OCI-LY7 (cell line): ENCODE results near the gene TARDBP. TPM values are rescaled to one million over a fixed set of nuclear protein-coding genes. Genes with fewer than 3 reads are reported as not detected.

Experiments
- BruUV-seq: library from RNA; stranded (reverse); fragments of 400-500 nt; replicated peaks from 2 replicates; lab custom pipeline; 2021; lab: Mats Ljungman, UMichigan
- CTCF ChIA-PET: fragments of 300-600 bp; sonication (Branson Sonifier 250); formaldehyde crosslinking; loops from one replicate; lab custom pipeline; 2022; ENCODE audit warnings: antibody characterized with exemption; ENCODE audit not compliant: unreplicated experiment; lab: Charles Lee
- POLR2A ChIA-PET: fragments of 300-600 bp; sonication (Branson Sonifier 250); formaldehyde crosslinking; loops from one replicate; lab custom pipeline; 2022; ENCODE audit warnings: antibody characterized with exemption; lab: Charles Lee
- DNase-seq: peaks from one replicate; pipeline ENCODE4 v3.0.0-alpha.2; 2015; ENCODE audit warnings: low spot score
- H2AFZ ChIP-seq: fragments of 200-600 bp; sonication (generic), shearing (Covaris generic); 2 replicates; pipeline ENCODE4 v1.6.1; 2014; ENCODE audit warnings: mild to moderate bottlenecking, antibody characterized with exemption, low read length, moderate library complexity
- H3K27ac ChIP-seq: fragments of 200-600 bp; sonication (generic); 2 replicates; pipeline ENCODE4 v1.5.1; 2014; ENCODE audit warnings: mixed run types, low read depth, mild to moderate bottlenecking, moderate library complexity, low read length, inconsistent platforms; ENCODE audit not compliant: poor library complexity, severe bottlenecking
- H3K36me3 ChIP-seq: fragments of 200-600 bp; sonication (generic); 2 replicates; pipeline ENCODE4 v1.6.1; 2014; ENCODE audit warnings: mild to moderate bottlenecking, antibody characterized with exemption, low read length, moderate library complexity, mixed read lengths; ENCODE audit not compliant: insufficient read depth
- H3K4me1 ChIP-seq: fragments of 200-600 bp; sonication (generic); 2 replicates; pipeline ENCODE4 v1.5.1; 2014; ENCODE audit warnings: mild to moderate bottlenecking, low read length; ENCODE audit not compliant: insufficient read depth, poor library complexity, severe bottlenecking
- H3K4me2 ChIP-seq: fragments of 200-600 bp; sonication (generic); 2 replicates; pipeline ENCODE4 v1.6.1; 2014; ENCODE audit warnings: mild to moderate bottlenecking, low read length
- H3K4me3 ChIP-seq: fragments of 200-600 bp; sonication (generic); 2 replicates; pipeline ENCODE4 v1.5.1; 2014; ENCODE audit warnings: mild to moderate bottlenecking, low read depth, low read length; ENCODE audit not compliant: poor library complexity, severe bottlenecking
- H3K79me2 ChIP-seq: fragments of 200-600 bp; sonication (generic); 2 replicates; pipeline ENCODE4 v1.6.1; 2016; ENCODE audit warnings: low read depth, mild to moderate bottlenecking, low read length, moderate library complexity, mixed read lengths; ENCODE audit not compliant: insufficient read depth
- H3K9me2 ChIP-seq: fragments of 200-600 bp; sonication (generic); 2 replicates; pipeline ENCODE4 v1.6.1; 2016; ENCODE audit warnings: mild to moderate bottlenecking, low read length, mixed read lengths; ENCODE audit not compliant: insufficient read depth
- H3K9me3 ChIP-seq: fragments of 200-600 bp; sonication (generic); 2 replicates; pipeline ENCODE4 v1.6.1; 2014; ENCODE audit warnings: mild to moderate bottlenecking, mixed run types, low read length, mixed read lengths
- H4K20me1 ChIP-seq: fragments of 200-600 bp; sonication (generic); 2 replicates; pipeline ENCODE4 v1.6.1; 2014; ENCODE audit warnings: mild to moderate bottlenecking, antibody characterized with exemption, low read length, moderate library complexity, mixed read lengths; ENCODE audit not compliant: insufficient read depth
- CTCF ChIP-seq: fragments of 200-600 bp; sonication (generic); conservative IDR thresholded peaks from 2 replicates; pipeline ENCODE4 v1.5.1; 2014; ENCODE audit warnings: mild to moderate bottlenecking, antibody characterized with exemption, low read length, moderate library complexity, mixed read lengths
- EZH2phosphoT487 ChIP-seq: fragments of 200-600 bp; sonication (generic); IDR thresholded peaks from 2 replicates; pipeline ENCODE4 v1.6.1; 2018; ENCODE audit warnings: low read depth, borderline replicate concordance, mild to moderate bottlenecking, mixed run types, antibody characterized with exemption, low read length, moderate library complexity, mixed read lengths
- intact Hi-C: fragments of 100-400 bp; cut with micrococcal nuclease; formaldehyde crosslinking; loops from one replicate; pipeline ENCODE4 v1.10.0; 2022; ENCODE audit not compliant: unreplicated experiment
- total RNA-seq, 2 experiments: library from RNA; depleted of rRNA in 1 of 2; stranded (reverse); fragments of >200 nt in 1 of 2; shearing (Covaris generic) in 1 of 2; gene quantifications; 2 replicates each; pipeline ENCODE4 v1.2.3, GENCODE V29; 2014 to 2022

Gene TARDBP
- total RNA-seq, 2 experiments from 2014 or later, result 145 to 277 TPM

GRCh38 chr1:10969971-10970332 lies 42.5 kb upstream of the TARDBP start:
- CTCF ChIA-PET, result no interaction called here
- no TSS peak for BruUV-seq
- Histone ChIP-seq H2AFZ (no peak overlapping the region), H3K9me3 (no peaks in the 10 kb centered on the region), H3K4me2 (no peak overlapping the region), H3K79me2 (no peaks in the 10 kb centered on the region), H3K4me3 (no peak overlapping the region), H3K9me2 (no peaks in the 10 kb centered on the region), H4K20me1 (no peaks in the 10 kb centered on the region), H3K36me3 (no peaks in the 10 kb centered on the region), H3K4me1 (peaks cover 37% of the 10 kb centered on the region), H3K27ac (no peak overlapping the region)
- TF ChIP-seq EZH2phosphoT487, result no peak
- TF ChIP-seq CTCF, result no peak
- DNase-seq, result no peak
- intact Hi-C loops, result no loop called here
- POLR2A ChIA-PET, result no interaction called here

GRCh38 chr1:10973552-10973951 lies 38.9 kb upstream of the TARDBP start:
- ChIA-PET POLR2A (interaction anchor here (0.7 kb wide), 1 partner anchor 34 kb away, joined by 3 read pairs; no protein-coding TSS in a partner anchor), CTCF (no interaction called here)
- DNase-seq, result no peak
- H3K36me3 ChIP-seq, result no peaks in the 10 kb centered on the region
- peaks cover 11% of the 10 kb centered on the region for H3K4me1 ChIP-seq
- no peak overlapping the region for H2AFZ ChIP-seq
- intact Hi-C loops, result no loop called here
- no peaks in the 10 kb centered on the region for H3K9me2 ChIP-seq
- BruUV-seq, result no TSS peak
- no peak overlapping the region for H3K4me2 ChIP-seq
- H3K9me3 ChIP-seq, result no peaks in the 10 kb centered on the region
- no peak overlapping the region for H3K27ac ChIP-seq
- no peak overlapping the region for H3K4me3 ChIP-seq
- no peaks in the 10 kb centered on the region for H4K20me1 ChIP-seq
- TF ChIP-seq EZH2phosphoT487 (no peak), CTCF (no peak)
- H3K79me2 ChIP-seq, result no peaks in the 10 kb centered on the region

GRCh38 chr1:10973956-10974881 lies 38.2 kb upstream of the TARDBP start:
- no TSS peak for BruUV-seq
- intact Hi-C loops, result no loop called here
- Histone ChIP-seq H2AFZ (no peak overlapping the region), H3K9me3 (no peaks in the 10 kb centered on the region), H3K4me3 (no peak overlapping the region), H3K9me2 (no peaks in the 10 kb centered on the region), H3K4me2 (no peak overlapping the region), H3K27ac (no peak overlapping the region), H3K79me2 (no peaks in the 10 kb centered on the region), H3K4me1 (peaks cover 5% of the 10 kb centered on the region), H3K36me3 (no peaks in the 10 kb centered on the region), H4K20me1 (no peaks in the 10 kb centered on the region)
- ChIA-PET POLR2A (interaction anchor here (0.7 kb wide), 2 partner anchors 27 to 34 kb away, joined by 3 to 4 read pairs; no protein-coding TSS in a partner anchor), CTCF (no interaction called here)
- TF ChIP-seq CTCF (no peak), EZH2phosphoT487 (no peak)
- DNase-seq, result no peak
